GM18907 (cell line): ENCODE data around the gene EZH1.

Source experiments
- ATAC-seq: cut with Tn5 transposase; IDR thresholded peaks from one replicate; pipeline ENCODE4 v1.9.1; 2021; ENCODE audit warnings: mild to moderate bottlenecking, moderate library complexity; ENCODE audit not compliant: unreplicated experiment

The EZH1 gene

GRCh38 chr17:42723636-42724035 lies 21.2 kb downstream of the EZH1 start:
- ATAC-seq, result no peak

GRCh38 chr17:42720996-42721583 lies 23.8 kb downstream of the EZH1 start:
- no peak for ATAC-seq

GRCh38 chr17:42709561-42709960 lies 35.3 kb downstream of the EZH1 start:
- ATAC-seq, result no peak

- ATAC-seq, result no peak
Observed at GRCh38 chr17:42708588-42708987, 36.3 kb downstream of the EZH1 start.

GRCh38 chr17:42706732-42707131 lies 38.1 kb downstream of the EZH1 start:
- no peak for ATAC-seq

- ATAC-seq, result peak; percentile 70
Observed at GRCh38 chr17:42704837-42705494, 39.9 kb downstream of the EZH1 start.

- no peak for ATAC-seq
Observed at GRCh38 chr17:42704490-42704836, 40.4 kb downstream of the EZH1 start.

- ATAC-seq, result no peak
Observed at GRCh38 chr17:42702446-42702845, 42.4 kb downstream of the EZH1 start.

GRCh38 chr17:42700586-42701289 lies 44.1 kb downstream of the EZH1 start:
- no peak for ATAC-seq

GRCh38 chr17:42699415-42699740 lies 45.5 kb downstream of the EZH1 start:
- no peak for ATAC-seq

GRCh38 chr17:42698736-42699414 lies 46.0 kb downstream of the EZH1 start:
- no peak for ATAC-seq

GRCh38 chr17:42697108-42697811 lies 47.6 kb downstream of the EZH1 start:
- no peak for ATAC-seq

GRCh38 chr17:42695500-42695899 lies 49.3 kb downstream of the EZH1 start:
- no peak for ATAC-seq

GRCh38 chr17:42694524-42694923 lies 50.3 kb downstream of the EZH1 start:
- no peak for ATAC-seq

- ATAC-seq, result no peak
Observed at GRCh38 chr17:42692489-42692888, 52.4 kb downstream of the EZH1 start.

- no peak for ATAC-seq
Observed at GRCh38 chr17:42691021-42691545, 53.8 kb downstream of the EZH1 start.

- ATAC-seq, result no peak
Observed at GRCh38 chr17:42690596-42690995, 54.2 kb downstream of the EZH1 start.

- ATAC-seq, result no peak
Observed at GRCh38 chr17:42687707-42688320, 57.0 kb downstream of the EZH1 start.

GRCh38 chr17:42686520-42687128 lies 58.2 kb downstream of the EZH1 start:
- ATAC-seq, result no peak

GRCh38 chr17:42685831-42686230 lies 59.0 kb downstream of the EZH1 start:
- no peak for ATAC-seq
